Measurements from ENCODE around the gene BNIP2. TPM values are rescaled to one million over a fixed set of nuclear protein-coding genes. Genes with fewer than 3 reads are reported as not detected.

Gene BNIP2
- total RNA-seq, 8 experiments from 2014 or later = 26.9 to 81.1 (median 40.5) TPM

DNA sequence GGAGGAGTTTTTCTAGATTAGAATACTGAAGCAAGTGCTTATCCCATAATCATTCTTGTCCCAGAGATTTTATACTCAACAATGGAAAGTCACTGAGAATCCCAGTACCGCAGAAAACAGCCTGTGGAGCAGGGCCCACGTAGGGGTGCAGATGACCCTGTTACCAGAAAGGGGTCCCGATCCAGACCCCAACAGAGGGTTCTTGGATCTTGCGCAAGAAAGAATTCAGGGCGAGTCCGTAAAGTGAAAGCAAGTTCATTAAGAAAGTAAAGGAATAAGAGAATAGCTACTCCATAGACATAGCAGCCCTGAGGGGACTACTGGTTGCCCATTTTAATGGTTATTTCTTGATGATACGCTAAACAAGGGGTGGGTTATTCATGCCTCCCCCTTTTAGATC, 75.0 kb downstream of the BNIP2 start:
- no peak overlapping the region for H3K4me3 ChIP-seq
- in situ Hi-C loops (cut with MboI; ENCODE audit: low pct_unique_long_range_greater_than_20kb in 2 of 9, low sequenced_read_pairs in 9 of 9, unreplicated experiment in 9 of 9) = no loop called here
- WGBS, 10 experiments = 60 to 100% (median 82%) methylated on average over 2 to 6 of the region's 7 CpGs; no CpG with 5 or more reads in 2 of the 10 experiments
- no peak for ATAC-seq (replicated peaks in 6 of 8)
- no peak overlapping the region for H3K27ac ChIP-seq
- peaks cover 6 to 17% of the 10 kb centered on the region in 2 donors for H3K4me1 ChIP-seq (replicated peaks in 1 of 2)

DNA sequence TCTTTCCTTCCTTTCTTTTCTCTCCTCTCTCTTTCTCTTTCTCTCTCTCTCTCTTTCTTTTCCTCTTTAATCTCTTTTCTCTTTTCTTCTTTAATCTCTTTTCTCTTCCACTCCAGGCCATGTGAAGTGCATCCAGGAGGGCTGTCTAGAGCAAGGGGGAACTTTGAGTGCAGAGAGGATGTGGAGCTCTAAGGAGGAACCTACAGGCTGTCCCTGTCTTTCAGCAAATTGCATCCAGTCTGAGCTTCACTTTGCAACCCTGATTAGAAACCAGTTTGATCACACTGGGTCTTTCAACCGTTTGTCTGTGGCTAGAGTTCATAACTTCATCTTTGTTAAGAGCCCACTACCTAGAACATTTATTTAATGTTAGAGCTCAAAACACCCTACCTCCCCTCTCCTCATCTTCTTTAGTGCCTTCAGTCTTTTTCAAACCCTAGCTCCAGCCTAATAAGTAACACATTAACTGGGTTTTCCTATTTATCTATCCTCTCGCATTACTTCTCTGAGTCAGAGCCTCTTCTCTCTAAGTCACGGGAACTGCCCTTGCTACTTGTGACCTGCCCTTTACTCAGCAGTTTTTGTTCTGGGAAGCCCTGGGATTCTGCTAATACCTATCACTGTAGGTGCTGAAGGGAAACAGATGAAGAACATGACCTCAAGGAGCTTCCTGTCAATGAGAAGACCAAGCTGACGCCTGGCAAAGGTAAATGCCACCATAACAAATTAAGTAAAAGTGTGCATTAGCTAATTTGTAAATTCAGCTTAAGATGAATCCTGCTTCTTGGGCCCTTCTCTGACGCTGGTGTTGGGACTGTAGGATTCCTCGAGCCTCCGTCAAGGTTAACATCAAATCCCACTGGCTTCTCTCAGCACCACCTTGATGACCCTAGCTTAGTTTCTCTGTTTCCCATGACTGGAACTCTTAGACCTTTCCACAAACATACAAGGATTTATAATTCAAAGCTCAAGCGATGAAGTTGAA, 77.6 kb downstream of the BNIP2 start, which contains the start of gene GCNT3:
GCNT3 (plus strand) TSS at position 508 of the 985 bp plus-strand sequence. CDS start 6,456 bp downstream, outside the sequence.
- in situ Hi-C loops (cut with MboI; ENCODE audit: low pct_unique_long_range_greater_than_20kb in 2 of 9, low sequenced_read_pairs in 9 of 9, unreplicated experiment in 9 of 9) = no loop called here
- WGBS, 10 experiments = 0 to 57% (median 36%) methylated on average over 2 to 8 of the region's 8 CpGs
- Histone ChIP-seq H3K4me3 (no peak within 1 kb of the TSS), H3K4me1 (replicated peaks in 1 of 2) (peaks cover 6 to 16% of the 10 kb centered on the region in 2 donors), H3K27ac (no peak within 1 kb of the TSS)
- peak in 2 of 8 experiments; percentile 67 to 77 for ATAC-seq (replicated peaks in 6 of 8)

DNA sequence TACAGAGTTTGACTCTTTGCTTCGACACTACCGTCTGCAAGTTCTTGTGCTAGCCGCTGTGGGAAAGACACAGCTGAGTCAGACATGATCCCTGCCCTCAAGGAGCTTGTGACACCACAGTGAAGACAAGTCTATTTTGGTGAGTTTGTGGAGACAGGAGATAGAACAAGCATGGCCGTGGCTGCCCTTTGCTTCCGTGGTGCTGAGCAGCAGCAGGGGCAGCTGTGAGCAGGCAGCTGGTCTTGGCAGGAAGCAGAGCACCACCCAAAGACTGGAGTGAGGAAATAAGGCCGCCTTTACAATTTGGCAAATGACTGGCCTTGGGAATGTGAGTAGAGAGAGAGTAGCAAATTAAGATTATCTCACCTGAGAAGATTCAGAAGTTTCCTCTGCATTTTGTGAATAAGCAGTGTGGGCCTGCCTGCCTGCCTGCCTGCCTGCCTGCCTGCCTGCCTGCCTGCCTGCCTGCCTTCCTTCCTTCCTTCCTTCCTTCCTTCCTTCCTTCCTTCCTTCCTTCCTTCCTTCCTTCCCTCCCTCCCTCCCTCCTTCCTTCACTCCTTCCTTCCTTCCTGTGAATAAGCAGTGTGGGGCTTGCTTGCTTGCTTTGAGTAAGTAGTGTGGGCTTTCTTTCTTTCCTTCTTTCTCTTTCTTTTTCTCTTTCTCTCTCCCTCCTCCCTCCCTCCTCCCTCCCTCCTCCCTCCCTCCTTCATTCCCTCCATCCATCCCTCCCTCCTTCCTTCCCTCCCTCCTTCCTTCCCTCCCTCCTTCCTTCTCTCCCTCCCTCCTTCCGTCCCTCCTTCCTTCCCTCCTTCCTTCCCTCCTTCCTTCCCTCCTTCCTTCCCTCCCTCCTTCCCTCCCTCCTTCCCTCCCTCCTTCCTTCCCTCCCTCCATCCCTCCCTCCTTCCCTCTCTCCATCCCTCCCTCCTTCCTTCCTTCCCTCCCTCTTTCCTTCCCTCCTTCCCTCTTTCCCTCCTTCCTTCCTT, 79.1 kb downstream of the BNIP2 start:
- 34 to 100% (median 93%) methylated on average over 3 to 5 of the region's 7 CpGs; no CpG with 5 or more reads in 3 of the 10 experiments for WGBS, 10 experiments
- Histone ChIP-seq H3K27ac (no peak overlapping the region), H3K4me1 (replicated peaks in 1 of 2) (peaks cover 0 to 7% of the 10 kb centered on the region in 2 donors), H3K4me3 (no peak overlapping the region)
- ATAC-seq (replicated peaks in 6 of 8) = peak in 1 of 8 experiments; percentile 27
- in situ Hi-C loops (cut with MboI; ENCODE audit: low pct_unique_long_range_greater_than_20kb in 2 of 9, low sequenced_read_pairs in 9 of 9, unreplicated experiment in 9 of 9) = no loop called here

Other genes starting within 250 kb of the BNIP2 start
- gene GCNT3, start 77.5 kb downstream of the BNIP2 start, total RNA-seq = 10 to 100 TPM in 1 of 8 experiments, 1 to 10 TPM in 2, under 1 TPM in 5; 0.08 to 67.3 (median 0.93) TPM
- gene GTF2A2, start 31.8 kb downstream of the BNIP2 start, total RNA-seq = 100 to 1,000 TPM in 5 of 8 experiments, 10 to 100 TPM in 3; 76.0 to 158 (median 115) TPM

Data from motor neuron (in vitro differentiated cells).